ENCODE measurements around the gene SLC30A4.
"Not testable (repeated sequence)": the region's sequence is repeated elsewhere in the genome, so short reads cannot be mapped to it uniquely, and the experiment has no call there.

The SLC30A4 gene, protein sequence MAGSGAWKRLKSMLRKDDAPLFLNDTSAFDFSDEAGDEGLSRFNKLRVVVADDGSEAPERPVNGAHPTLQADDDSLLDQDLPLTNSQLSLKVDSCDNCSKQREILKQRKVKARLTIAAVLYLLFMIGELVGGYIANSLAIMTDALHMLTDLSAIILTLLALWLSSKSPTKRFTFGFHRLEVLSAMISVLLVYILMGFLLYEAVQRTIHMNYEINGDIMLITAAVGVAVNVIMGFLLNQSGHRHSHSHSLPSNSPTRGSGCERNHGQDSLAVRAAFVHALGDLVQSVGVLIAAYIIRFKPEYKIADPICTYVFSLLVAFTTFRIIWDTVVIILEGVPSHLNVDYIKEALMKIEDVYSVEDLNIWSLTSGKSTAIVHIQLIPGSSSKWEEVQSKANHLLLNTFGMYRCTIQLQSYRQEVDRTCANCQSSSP

DNA sequence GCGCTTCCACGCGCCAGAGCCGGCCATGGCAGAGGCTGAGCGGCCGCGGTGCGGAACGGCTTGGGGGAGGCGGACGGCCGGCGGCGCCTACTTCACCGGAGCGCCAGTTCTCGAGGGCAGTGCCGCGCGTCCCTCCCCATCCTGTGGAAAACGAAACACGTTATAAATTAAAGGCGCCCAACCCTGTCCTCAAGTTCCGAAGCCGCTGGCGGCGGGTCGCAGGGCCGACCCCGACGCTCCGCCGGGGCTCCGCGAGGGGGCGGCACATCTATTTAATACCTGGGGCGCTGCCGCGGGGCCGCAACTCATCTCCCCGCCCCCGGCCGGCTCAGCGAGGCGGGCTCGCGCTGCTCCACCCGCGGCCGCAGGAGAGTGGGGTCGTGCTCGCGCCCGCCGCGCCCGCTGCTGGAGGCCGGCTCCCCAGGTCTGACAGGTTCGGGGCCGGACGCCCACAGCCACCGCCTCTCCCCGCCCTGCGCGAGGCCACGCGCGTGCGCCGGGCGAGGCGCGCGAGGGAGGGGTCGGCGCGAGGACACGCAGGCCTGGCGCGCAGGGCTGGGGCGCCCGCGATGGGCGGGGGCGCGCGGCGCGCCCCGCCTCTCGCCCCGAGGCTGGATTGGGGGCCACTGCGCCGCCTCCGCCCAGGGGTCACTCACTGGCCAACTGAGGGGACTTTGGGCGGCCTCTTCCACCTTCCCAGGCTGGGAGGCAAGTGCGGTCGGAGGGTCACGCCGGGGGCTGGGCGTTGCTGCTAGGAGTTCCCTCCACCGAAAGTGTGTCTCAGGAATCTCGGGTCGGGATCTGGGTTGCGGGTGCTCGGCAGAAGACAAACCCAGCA lies at the start of gene SLC30A4:
SLC30A4 (minus strand) TSS at position 428 of the 838 bp plus-strand sequence; CDS start at position 27, 401 bp downstream.
- DNase-seq (ENCODE audit: low spot score): no peak

DNA sequence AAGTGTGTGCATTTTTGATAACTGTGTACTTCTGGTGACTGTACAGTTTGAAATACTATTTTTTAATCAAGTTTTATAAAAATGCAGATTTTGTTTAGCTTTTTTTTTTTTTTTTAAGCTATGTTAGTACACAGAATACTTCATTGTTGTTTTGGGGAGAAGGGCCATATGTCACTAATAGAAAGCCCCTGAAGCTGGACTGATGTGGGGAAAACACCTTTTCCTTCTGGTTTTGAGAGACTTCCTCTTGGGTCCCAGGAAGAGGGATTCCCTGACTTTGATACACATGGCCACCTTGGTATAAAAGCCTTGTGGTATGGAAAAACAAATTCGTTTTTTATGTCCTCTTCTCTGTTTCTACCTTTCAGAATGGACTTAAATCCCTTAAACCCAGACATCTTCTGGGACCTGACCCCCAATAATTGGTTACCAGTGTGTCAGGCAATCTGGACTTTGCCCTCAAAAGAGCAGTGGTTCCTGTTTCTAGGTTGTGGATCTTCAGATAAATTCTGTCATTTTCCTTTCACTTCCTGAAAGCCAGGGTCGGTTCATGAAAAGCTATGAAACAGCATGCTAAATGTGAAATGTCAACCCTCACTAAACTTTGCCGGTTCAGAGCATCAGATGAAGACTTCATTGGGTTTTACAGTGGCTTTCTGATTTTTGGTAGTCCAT lies 33.5 kb upstream of the SLC30A4 start:
- DNase-seq (ENCODE audit: low spot score): no peak

- no peak for DNase-seq (ENCODE audit: low spot score)
Measured at GRCh38 chr15:45551676-45552075, 29.1 kb upstream of the SLC30A4 start.

DNA sequence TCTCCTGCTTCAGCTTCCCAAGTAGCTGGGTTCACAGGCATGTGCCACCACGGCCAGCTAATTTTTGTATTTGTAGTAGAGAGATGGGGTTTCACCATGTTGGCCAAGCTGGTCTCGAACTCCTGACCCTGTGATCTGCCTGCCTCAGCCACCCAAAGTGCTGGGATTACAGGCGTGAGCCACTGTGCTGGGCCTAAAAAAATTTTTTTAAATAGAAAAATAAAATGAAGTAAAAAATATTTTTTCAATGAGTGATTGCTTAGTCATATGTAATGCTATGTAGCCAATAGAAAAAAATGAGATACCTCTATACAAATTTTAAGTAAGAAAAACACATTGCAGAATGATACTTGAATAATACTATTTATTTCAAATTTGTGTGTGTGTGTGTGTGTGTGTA lies 27.9 kb upstream of the SLC30A4 start:
- no peak for DNase-seq (ENCODE audit: low spot score)

- no peak for DNase-seq (ENCODE audit: low spot score)
Measured at GRCh38 chr15:45549541-45550220, 27.1 kb upstream of the SLC30A4 start.

DNA sequence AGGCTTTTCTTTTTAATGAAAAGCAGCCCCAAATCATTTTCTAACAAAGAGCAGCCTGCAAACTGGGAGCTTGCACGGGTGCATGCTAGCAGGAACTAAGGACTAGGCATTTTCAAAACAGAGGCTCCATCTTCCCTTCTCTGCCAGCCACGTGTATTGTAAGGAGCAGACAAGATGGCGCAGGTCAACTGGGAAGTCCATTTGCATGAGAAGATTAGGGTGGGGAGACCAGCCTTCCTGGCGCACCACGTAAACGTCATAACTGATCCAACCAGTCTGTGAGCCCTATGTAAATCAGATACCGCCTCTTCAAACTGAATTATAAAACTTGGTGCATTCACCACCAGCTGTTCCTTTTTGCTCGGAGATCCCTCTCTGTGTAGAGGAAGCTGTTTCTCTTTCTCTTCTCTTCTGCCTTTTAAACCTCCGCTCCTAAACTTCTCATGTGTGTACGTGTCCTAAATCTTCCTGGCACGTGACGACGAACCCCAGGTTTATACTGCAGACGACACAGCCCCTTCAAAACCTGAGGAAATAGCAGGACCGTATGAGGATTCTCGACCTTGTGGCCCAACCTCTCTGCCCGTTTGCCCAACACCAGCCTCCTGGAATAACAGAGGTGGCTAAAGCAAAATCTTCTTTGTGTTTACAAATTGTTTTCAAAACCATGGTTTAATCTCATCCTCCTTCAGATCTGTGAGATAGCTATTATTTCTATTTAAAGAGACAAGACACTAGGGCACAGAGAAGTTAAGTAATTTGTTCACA lies 26.4 kb upstream of the SLC30A4 start:
- DNase-seq (ENCODE audit: low spot score): no peak

DNA sequence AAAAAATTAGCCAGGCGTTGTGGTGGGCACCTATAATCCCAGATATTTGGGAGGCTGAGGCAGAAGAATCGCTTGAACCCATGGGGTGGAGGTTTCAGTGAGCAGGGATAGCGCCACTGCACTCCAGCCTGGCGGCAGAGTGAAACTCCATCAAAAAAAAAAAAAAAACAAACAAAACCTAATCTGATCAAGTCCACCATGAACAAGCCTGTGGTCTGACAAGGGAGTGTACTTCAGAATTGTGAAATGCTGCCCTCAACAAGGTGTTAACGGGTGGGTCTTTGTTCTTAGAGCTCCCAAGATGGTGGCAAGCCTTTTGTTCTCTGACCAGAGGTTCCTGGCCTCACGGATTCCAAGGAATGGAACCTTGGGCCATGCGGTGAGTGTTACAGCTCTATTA lies 24.2 kb upstream of the SLC30A4 start:
- DNase-seq (ENCODE audit: low spot score): no peak

DNA sequence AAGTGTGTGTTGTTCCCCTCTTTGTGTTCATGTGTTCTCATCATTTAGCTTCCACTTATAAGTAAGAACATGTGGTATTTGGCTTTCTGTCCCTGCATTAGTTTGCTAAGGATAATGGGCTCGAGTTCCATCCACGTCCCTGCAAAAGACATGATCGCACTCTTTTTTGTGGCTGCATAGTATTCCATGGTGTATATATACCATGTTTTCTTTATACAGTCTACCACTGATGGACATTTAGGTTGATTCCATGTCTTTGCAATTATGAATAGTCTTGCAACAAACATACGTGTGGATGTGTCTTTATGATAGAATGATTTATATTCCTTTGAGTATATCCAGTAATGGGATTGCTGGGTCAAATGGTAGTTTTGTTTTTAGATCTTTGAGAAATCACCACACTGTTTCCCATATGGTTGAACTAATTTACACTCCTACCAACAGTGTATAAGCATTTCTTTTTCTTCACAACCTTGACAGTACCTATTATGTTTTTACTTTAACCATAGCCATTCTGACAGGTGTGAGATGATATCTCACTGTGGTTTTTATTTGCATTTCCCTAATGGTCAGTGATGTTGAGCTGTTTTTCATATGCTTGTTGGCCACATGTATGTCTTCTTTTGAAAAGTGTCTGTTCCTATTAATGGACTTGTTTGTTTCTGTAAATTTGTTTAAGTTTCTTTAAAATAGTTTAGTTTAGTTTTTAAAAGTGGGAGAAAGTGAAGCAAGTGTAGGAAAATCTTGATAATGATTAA lies 21.9 kb upstream of the SLC30A4 start:
- no peak for DNase-seq (ENCODE audit: low spot score)

GRCh38 chr15:45543051-45543450 lies 20.5 kb upstream of the SLC30A4 start:
- no peak for DNase-seq (ENCODE audit: low spot score)

DNA sequence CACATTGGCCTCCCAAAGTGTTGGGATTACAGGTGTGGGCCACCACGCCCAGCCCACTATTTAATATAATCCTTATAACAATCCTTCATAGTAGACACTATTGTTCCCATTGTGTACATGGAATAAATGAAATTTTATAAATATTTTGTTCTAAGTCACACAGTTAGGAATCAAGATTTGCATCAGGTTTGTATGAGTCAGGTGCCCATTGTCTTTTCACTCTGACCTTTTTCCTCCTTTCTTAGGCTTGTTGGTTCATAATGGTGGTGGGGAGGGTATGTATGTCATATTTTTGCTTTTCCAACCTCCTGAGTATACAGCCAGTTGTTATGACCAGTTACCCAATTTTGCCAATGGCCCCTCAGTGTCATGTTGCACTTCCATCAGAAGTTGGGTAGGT lies 18.0 kb upstream of the SLC30A4 start:
- DNase-seq (ENCODE audit: low spot score): no peak

DNA sequence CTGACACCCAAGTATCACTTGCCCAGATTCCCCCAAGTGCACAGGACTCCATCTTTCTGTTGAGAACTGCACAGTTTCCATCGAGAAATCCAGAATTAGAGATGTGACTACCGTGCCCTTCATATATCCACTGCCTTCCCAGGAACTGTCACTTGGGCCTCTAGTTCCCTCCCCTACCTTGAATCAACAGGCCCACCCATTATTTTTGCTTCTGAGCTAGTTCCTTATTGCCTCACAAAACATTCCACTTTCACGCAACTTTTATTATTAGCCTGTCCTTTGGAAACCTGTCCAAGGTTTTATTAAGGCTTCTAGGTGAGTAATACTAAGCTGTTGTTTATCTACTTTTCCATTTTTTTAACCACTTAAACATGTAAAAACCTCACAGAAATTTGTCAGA lies 17.1 kb upstream of the SLC30A4 start:
- no peak for DNase-seq (ENCODE audit: low spot score)

DNA sequence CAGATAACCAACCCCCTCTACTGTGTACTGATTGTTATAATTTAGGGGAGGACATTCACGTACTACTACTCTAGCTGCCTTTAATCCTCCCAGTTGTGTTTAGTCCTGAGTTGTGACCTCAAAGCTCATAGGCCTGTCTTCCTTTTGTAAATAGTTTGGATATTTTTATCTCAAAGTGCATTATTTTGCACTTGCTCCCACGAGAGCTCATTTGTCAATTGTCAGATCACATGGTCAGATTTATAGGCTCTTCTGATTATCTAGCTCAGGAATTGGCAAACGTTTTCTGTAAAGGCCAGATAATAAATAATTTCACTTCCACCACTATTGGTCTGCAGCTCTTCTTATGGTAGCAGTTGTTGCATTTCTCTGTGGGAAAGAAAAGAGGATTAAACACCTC lies 14.4 kb upstream of the SLC30A4 start:
- no peak for DNase-seq (ENCODE audit: low spot score)

DNA sequence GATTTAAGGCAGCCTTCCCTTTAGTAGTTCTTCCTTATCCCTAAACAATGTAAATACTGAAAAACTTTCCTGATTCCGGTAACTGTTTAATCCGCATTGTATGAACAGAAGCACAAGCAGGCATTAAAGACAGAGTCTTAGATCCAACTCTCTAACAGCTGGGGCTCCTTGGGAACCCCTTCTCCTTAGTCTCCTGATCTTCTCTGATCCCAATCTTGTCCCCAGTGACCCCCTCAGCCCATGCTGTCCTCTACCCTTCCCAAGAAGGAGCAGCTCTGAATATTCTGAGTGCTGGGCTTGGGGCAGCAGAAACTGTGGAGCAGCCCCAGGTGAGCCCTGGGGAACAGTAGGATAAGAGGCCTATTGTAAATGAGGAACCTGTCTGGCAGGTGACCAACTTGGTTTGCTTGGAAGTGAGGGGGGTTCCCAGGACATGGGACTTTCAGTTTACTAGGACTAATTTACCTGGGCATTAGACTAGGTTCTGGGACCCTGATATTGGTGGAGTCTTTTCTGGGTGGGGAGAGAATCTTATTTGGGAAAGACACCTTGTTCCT lies 13.0 kb upstream of the SLC30A4 start:
- DNase-seq (ENCODE audit: low spot score): no peak

DNA sequence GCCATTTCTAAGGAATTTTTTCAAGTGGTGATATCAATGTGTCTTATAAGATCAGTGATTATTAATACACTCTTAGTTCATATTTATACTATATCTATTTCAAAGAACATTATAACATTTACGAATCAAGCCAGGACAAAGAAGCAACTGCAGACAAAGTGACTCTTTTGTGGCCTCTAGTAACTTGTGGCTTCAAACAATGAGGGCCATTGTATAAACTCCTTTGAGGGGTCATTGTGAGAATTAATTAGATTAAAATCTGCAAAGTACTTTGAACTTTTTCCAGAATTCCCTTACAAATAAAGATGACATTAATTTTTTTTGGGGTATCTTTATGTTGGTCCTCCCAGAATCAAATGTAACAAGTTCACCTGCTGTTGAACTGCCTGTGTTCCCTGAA lies 12.3 kb upstream of the SLC30A4 start:
- DNase-seq (ENCODE audit: low spot score): no peak

- not testable (repeated sequence) for DNase-seq (ENCODE audit: low spot score)
Measured at GRCh38 chr15:45532892-45533291, 10.3 kb upstream of the SLC30A4 start.

- DNase-seq (ENCODE audit: low spot score): no peak
Measured at GRCh38 chr15:45529613-45530012, 7.1 kb upstream of the SLC30A4 start.

DNA sequence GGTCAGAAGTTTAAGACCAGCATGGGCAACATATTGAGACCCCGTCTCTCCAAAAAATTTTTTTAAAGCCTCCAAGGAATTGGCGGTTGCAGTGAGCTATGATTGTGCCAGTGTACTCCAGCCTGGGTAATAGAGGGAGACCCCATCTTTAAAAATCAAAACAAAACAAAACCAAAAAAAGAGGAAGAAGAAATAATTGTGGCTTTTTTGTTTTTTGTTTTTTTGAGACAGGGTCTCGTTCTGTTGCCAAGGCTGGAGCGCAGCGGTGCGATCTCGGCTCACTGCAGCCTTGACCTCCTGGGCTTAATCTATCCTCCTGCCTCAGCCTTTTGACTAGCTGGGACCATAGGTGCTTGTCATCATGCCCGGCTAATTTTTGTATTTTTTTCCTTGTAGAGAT lies 4.5 kb upstream of the SLC30A4 start:
- DNase-seq (ENCODE audit: low spot score): no peak

DNA sequence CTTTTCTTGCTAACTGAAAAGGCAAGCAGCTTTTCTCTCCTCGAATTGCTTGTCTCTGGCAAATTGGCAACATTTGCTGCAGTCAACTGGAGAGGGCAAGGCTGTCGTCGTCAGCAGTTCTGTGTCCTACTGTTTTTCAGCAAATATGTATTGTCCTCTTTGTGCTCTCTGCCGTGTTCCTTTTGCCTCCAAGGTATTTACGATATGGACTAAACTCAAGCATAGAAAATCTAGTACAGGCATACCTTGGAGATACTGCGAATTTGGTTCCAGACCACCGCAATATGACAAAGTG lies 558 bp upstream of the SLC30A4 start:
- DNase-seq (ENCODE audit: low spot score): no peak

- no peak for DNase-seq (ENCODE audit: low spot score)
Measured at GRCh38 chr15:45521596-45522327, 793 bp downstream of the SLC30A4 start.
